CD4-positive, alpha-beta T cell treated with Interleukin-15 for 4 hours (primary cell): ENCODE data around the gene OR8B8.
"Not testable (repeated sequence)": the region's sequence is repeated elsewhere in the genome, so short reads cannot be mapped to it uniquely, and the experiment has no call there.

Experiments used
- DNase-seq: peaks from one replicate; pipeline ENCODE4 v3.0.0-alpha.2; 2020; ENCODE audit warnings: low spot score

The OR8B8 gene

DNA sequence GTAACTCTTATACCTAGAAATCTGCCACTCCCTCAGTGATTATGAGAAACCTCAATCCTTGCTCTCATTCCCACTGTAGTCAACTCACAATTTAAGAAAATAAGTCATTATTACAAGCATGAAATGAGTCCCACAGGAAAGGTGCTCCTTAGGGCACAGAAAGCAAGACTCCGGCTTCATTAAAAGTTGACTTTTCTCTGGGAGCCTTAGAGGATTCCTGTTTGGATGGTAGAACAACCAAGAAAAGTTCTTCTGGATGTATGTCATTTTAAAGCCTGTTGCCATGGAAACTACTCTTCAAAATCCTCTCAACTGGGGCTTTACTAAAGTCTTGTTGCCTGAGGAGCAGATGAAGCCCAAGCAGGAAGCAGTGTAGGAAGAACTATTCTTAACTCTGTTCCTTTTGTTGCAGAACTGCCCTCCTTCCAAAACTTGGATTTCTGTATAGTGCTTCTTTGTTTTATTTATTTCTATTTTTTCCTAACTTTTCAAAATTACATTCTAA is at the start of gene OR8B8:
TSS of gene OR8B8 (minus strand) at position 51 of the 505 bp plus-strand sequence. CDS start 4,611 bp downstream, outside the sequence.
- no peak for DNase-seq

DNA sequence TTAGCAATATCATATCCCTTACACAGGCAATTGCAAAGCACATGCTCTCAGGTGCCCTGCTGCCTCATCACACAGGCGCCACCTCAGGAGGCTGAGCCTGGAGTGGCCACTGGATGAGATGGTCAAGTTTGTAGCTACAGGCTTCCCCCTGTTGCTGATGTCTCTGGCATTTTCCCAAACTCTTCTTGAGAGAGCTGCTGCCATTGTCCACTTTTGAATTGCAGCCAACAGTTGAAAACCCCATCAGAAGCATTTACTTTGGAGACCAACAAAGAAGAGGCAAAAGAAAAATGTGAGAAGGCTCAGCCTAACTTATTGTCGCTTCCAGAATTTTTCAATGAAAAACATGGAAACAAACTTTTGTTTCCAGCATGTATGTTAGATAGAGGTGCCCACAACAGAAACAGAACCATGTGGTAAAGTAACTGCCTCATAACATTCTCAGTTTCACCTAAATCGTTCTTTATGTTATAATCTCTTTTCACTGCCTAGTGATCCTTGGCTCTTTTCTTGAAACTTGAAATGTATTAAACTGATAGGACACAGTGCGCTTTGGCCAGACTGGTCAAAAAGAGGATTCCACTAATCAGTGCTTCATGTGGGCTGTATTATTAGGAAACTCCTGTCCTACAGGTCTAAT is 47.6 kb upstream of the OR8B8 start:
- DNase-seq, result no peak

- DNase-seq, result no peak
Observed at GRCh38 chr11:124483422-124483821, 37.9 kb upstream of the OR8B8 start.

- no peak for DNase-seq
Observed at GRCh38 chr11:124482362-124483147, 37.1 kb upstream of the OR8B8 start.

GRCh38 chr11:124481365-124482323 is 36.1 kb upstream of the OR8B8 start:
- no peak for DNase-seq

DNA sequence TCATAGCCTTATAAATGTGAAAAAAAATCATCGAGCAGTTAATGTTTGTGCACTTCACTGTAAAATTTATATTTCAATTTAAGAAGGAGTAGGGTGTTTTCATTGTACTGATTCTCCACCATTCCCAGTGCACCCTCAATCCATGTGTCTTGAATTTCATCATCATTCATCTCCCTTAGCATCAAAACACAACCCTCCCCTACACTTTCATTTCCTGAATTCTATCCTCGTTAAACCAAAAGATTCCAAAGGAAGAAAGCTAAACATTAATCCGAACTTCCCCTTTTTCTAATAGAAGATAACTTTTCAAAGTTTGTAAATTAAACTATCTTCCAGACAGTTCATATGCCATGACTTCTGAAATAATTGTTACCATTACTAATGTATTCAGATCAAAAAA is 34.1 kb upstream of the OR8B8 start:
- DNase-seq, result no peak

- DNase-seq, result no peak
Observed at GRCh38 chr11:124475265-124475664, 29.8 kb upstream of the OR8B8 start.

GRCh38 chr11:124474779-124475178 is 29.3 kb upstream of the OR8B8 start:
- DNase-seq, result no peak

- DNase-seq, result no peak
Observed at GRCh38 chr11:124474079-124474478, 28.6 kb upstream of the OR8B8 start.

DNA sequence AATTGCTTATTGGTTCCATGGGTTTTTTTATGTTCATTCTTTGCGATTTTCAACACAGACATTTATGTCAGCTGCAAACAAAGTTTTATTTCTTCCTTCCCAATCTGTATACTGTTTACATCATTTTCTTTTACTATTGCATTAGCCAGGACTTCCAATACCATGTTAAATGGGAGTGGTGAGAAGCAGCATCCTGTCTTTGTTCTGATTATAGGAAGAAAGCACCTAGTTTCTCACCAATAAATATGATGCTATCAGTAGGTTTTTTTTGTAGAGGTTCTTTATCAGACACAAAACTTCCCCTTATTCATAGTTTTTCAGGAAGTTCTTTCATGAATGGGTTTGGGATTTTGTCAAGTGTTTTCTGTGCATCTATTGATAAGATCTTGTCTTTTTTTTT is 28.0 kb upstream of the OR8B8 start:
- no peak for DNase-seq

DNA sequence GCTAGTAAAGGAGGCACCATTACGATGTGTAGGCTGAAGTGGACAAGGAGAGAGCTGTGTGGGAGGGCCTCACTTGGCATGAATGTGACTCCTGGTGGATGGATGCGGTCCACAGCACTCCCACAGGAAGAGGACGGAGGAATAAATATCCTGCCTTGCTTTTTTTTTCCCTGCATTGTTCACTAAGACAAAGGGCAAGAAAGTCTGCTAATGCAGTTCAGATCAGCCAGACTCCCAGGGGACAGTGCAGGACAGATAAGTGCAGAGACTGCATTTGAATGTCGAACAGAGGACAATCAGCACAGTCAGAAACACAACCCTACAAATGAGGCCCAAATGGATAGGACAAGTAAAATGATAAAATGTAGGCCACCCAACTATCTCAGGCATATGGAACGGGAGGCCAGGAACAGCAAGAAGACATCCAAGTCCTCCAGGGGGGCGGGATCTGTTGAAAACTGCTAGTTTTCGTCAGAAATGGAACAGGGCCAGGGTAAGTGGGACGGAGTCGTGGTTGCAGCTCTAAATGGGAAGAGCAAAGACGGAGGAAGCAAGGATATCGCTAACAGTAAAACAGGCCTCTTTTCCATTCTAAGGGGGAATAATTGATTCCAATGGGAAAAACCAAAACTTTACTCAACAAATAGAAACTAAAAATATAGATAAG is 25.2 kb upstream of the OR8B8 start:
- no peak for DNase-seq

- no peak for DNase-seq
Observed at GRCh38 chr11:124467381-124467927, 22.0 kb upstream of the OR8B8 start.

GRCh38 chr11:124465368-124465767 is 19.9 kb upstream of the OR8B8 start:
- DNase-seq, result no peak

DNA sequence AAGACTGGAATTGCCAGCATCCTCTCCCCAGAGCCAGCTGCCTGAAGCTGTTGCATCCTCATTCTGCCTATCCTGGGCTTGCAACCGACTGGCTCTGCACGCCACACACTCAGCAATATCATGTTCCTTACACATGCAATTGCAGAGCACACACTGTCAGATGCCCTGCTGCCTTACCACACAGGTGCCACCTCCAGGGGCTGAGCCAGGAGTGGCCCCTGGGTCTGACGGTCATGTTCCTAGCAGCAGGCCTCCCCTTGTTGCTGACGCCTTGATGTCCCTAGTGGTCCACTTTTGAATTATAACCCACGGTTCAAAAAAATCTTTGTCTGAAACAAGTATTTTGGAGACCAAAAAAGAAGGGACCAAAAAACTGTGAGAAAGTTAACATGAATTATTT is 18.5 kb upstream of the OR8B8 start:
- no peak for DNase-seq

DNA sequence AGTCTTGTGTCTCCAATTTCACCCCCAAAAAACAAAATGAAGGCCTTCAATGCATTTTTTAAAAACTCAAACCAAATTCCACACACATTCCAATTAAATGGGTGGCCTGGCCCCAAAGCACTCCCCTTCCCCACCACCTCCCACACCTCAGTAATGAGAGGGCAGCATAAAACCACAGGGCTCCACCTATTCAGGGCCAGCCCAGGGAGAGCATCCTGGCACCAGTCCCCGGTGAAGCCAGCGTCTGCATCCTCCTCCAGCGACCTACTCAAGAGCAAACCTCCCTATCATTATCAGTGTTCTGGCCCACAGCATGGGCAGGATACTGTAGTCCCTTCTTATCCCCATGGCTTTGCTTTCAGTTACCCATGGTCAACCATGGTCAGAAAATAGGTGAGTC is 17.8 kb upstream of the OR8B8 start:
- DNase-seq, result no peak

- no peak for DNase-seq
Observed at GRCh38 chr11:124460459-124460858, 15.0 kb upstream of the OR8B8 start.

- not testable (repeated sequence) for DNase-seq
Observed at GRCh38 chr11:124459379-124459778, 13.9 kb upstream of the OR8B8 start.

GRCh38 chr11:124454552-124454951 is 9.1 kb upstream of the OR8B8 start:
- DNase-seq, result no peak

DNA sequence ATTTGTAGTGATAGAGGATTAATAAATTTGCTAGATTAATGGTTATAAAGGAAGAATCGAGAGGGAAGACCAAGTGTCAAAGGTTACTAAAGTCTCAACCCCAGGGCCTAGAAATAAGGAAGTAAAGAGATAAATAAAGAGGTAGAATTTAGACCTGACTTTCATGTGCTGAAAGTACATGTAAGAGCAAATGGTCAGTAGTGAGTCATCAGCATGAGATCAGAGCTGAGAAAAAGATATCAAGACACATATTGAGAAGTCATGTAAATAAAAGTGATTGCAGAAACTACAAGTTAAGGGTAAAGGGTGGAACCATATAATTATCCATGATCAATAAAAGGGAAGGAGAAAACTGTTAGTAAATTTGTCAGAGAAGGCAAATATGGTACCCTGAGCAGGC is 1.4 kb upstream of the OR8B8 start:
- DNase-seq, result no peak

DNA sequence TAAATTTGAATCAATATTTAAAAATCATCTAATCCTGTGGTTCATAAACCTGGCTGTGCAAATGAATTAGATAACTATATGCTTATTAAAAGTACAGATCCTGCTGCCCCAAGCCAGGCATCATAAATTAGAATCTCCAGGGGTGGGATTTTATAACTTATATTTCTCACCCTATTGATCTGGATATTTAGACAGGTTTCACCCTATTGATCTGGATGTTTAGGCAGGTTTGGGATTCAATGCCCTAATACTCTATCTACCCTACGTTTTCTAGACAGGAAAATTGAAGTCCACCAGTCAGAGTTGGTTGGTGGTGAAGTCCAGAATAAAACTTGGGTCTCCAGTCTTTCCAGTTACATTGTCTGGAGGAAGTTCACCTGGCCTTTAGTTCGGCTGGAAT is 2.6 kb downstream of the OR8B8 start:
- DNase-seq, result no peak

GRCh38 chr11:124442442-124442841 is 3.1 kb downstream of the OR8B8 start:
- no peak for DNase-seq
